ENCODE measurements around the gene MGAT4A.

GRCh38 chr2:98731894-98732349, 990 bp upstream of the MGAT4A start:
- TF ChIP-seq POLR2A (IDR thresholded peaks at IDR 0.05) (no peak), CTCF (IDR thresholded peaks at IDR 0.05) (no peak)

Data from testis (tissue), 2 donors.